H1 (cell line): ENCODE data around the gene ADSS1. TPM values are rescaled to one million over a fixed set of nuclear protein-coding genes. Genes with fewer than 3 reads are reported as not detected.

Experiments
- GABPA ChIP-seq: IDR thresholded peaks from 2 replicates; pipeline ENCODE4 v1.6.1; 2011; ENCODE audit warnings: mild to moderate bottlenecking, low read length, moderate library complexity, borderline replicate concordance; ENCODE audit not compliant: insufficient read depth
- polyA plus RNA-seq, 7 experiments: library from polyadenylated mRNA; depleted of rRNA in 3 of 7; stranded (reverse) in 5 of 7; unstranded in 2 of 7; fragments of >200 nt in 5 of 7; fragments of 200-250 nt in 2 of 7; gene quantifications; 1 replicate in 5 of 7; 2 replicates in 1 of 7; 4 replicates in 1 of 7; pipeline versions ENCODE4 v1.2.1 to v1.2.3, GENCODE V29; 2011 to 2013; ENCODE audit warnings: missing spikeins in 2 of 7, mixed read lengths in 2 of 7
- total RNA-seq: library from RNA; stranded (reverse); fragmentation: NEBNext Ultra II Directional; extraction: Animal tissue kit (Norgen Biotek cat#: 25700); gene quantifications from 2 replicates; pipeline ENCODE4 v1.2.1, GENCODE V29; 2021

ADSS1 gene
- total and polyA plus RNA-seq, 2 of the 8 experiments (the other 6 are each of a cell fraction or from before 2014, with no cell fraction given): 7.1 to 7.9 TPM

GRCh38 chr14:104734051-104734587 lies 10.1 kb downstream of the ADSS1 start (continued):
- TF ChIP-seq GABPA: no peak
